H9 (cell line): ENCODE results near the gene EYA4. TPM values are rescaled to one million over a fixed set of nuclear protein-coding genes. Genes with fewer than 3 reads are reported as not detected.

ENCODE experiments used
- DNase-seq: peaks from one replicate; pipeline ENCODE4 v3.0.0-alpha.2; 2017
- H2AFZ ChIP-seq: one replicate; pipeline ENCODE4 v1.6.1; 2013; ENCODE audit warnings: mild to moderate bottlenecking, low read length, control low read depth, moderate library complexity
- H2AK5ac ChIP-seq: 2 replicates; pipeline ENCODE4 v1.6.1; 2013; ENCODE audit warnings: low read length, control low read depth, mixed read lengths; ENCODE audit not compliant: insufficient read length
- H2BK120ac ChIP-seq: one replicate; pipeline ENCODE4 v1.6.1; 2013; ENCODE audit warnings: low read depth, mild to moderate bottlenecking, low read length, control low read depth, inconsistent platforms; ENCODE audit not compliant: poor library complexity, severe bottlenecking
- H2BK12ac ChIP-seq: 2 replicates; pipeline ENCODE4 v1.6.1; 2013; ENCODE audit warnings: low read length, control low read depth, mixed read lengths, low read depth; ENCODE audit not compliant: insufficient read length
- H2BK15ac ChIP-seq: 2 replicates; pipeline ENCODE4 v1.6.1; 2013; ENCODE audit warnings: low read depth, low read length, control low read depth
- H2BK20ac ChIP-seq: one replicate; pipeline ENCODE4 v1.6.1; 2013; ENCODE audit warnings: low read depth, mild to moderate bottlenecking, low read length, control low read depth, inconsistent platforms; ENCODE audit not compliant: poor library complexity, severe bottlenecking
- H2BK5ac ChIP-seq: 2 replicates; pipeline ENCODE4 v1.6.1; 2013; ENCODE audit warnings: low read length, control low read depth, mixed read lengths; ENCODE audit not compliant: insufficient read length
- H3K14ac ChIP-seq: 2 replicates; pipeline ENCODE4 v1.6.1; 2013; ENCODE audit warnings: low read length, control low read depth; ENCODE audit not compliant: insufficient read depth
- H3K18ac ChIP-seq: 2 replicates; pipeline ENCODE4 v1.6.1; 2013; ENCODE audit warnings: low read depth, mild to moderate bottlenecking, mixed read lengths, low read length, control low read depth; ENCODE audit not compliant: insufficient read length
- H3K23ac ChIP-seq: 2 replicates; pipeline ENCODE4 v1.6.1; 2013; ENCODE audit warnings: low read length, control low read depth, mixed read lengths, low read depth; ENCODE audit not compliant: insufficient read length
- H3K23me2 ChIP-seq: 2 replicates; pipeline ENCODE4 v1.6.1; 2013; ENCODE audit warnings: low read depth, mild to moderate bottlenecking, mixed read lengths, low read length, control low read depth; ENCODE audit not compliant: insufficient read length, poor library complexity, severe bottlenecking
- H3K27ac ChIP-seq: 2 replicates; pipeline ENCODE4 v1.5.1; 2013; ENCODE audit warnings: low read length, control low read depth, mixed read lengths, low read depth; ENCODE audit not compliant: insufficient read length
- H3K27me3 ChIP-seq: 2 replicates; pipeline ENCODE4 v1.6.1; 2013; ENCODE audit warnings: low read length, control low read depth, inconsistent platforms; ENCODE audit not compliant: insufficient read depth
- H3K4ac ChIP-seq: 2 replicates; pipeline ENCODE4 v1.6.1; 2013; ENCODE audit warnings: low read depth, mild to moderate bottlenecking, control low read depth, inconsistent platforms, low read length, moderate library complexity
- H3K4me1 ChIP-seq: 2 replicates; pipeline ENCODE4 v1.6.1; 2013; ENCODE audit warnings: low read length, control low read depth, inconsistent platforms; ENCODE audit not compliant: insufficient read depth
- H3K4me2 ChIP-seq: 2 replicates; pipeline ENCODE4 v1.6.1; 2013; ENCODE audit warnings: low read length, control low read depth, mixed read lengths; ENCODE audit not compliant: insufficient read length, insufficient read depth
- H3K56ac ChIP-seq: 2 replicates; pipeline ENCODE4 v1.6.1; 2013; ENCODE audit warnings: low read depth, mild to moderate bottlenecking, mixed read lengths, low read length, control low read depth; ENCODE audit not compliant: insufficient read length
- H3K79me1 ChIP-seq: 2 replicates; pipeline ENCODE4 v1.6.1; 2013; ENCODE audit warnings: low read depth, mild to moderate bottlenecking, moderate library complexity, low read length, control low read depth, inconsistent platforms; ENCODE audit not compliant: insufficient read depth, poor library complexity, severe bottlenecking
- H3K79me2 ChIP-seq: 2 replicates; pipeline ENCODE4 v1.6.1; 2013; ENCODE audit warnings: low read length, control low read depth, inconsistent platforms; ENCODE audit not compliant: insufficient read depth
- H3K9ac ChIP-seq: 2 replicates; pipeline ENCODE4 v1.6.1; 2013; ENCODE audit warnings: low read length, control low read depth, mixed read lengths; ENCODE audit not compliant: insufficient read length; ENCODE audit errors: extremely low read depth
- H3K9me3 ChIP-seq: one replicate; pipeline ENCODE4 v1.6.1; 2013; ENCODE audit warnings: low read depth, low read length, inconsistent platforms; ENCODE audit not compliant: control insufficient read depth
- H3T11ph ChIP-seq: one replicate; pipeline ENCODE4 v1.6.1; 2013; ENCODE audit warnings: mild to moderate bottlenecking, low read length, control low read depth, inconsistent platforms
- H4K20me1 ChIP-seq: one replicate; pipeline ENCODE4 v1.6.1; 2013; ENCODE audit not compliant: control insufficient read depth, insufficient read length, insufficient read depth
- H4K5ac ChIP-seq: 2 replicates; pipeline ENCODE4 v1.6.1; 2013; ENCODE audit warnings: low read depth, mild to moderate bottlenecking, mixed read lengths, low read length, control low read depth; ENCODE audit not compliant: insufficient read length
- H4K8ac ChIP-seq: replicated peaks from 2 replicates; pipeline ENCODE4 v1.6.1; 2013; ENCODE audit warnings: low read length, control low read depth, mixed read lengths, low read depth; ENCODE audit not compliant: insufficient read length
- H4K91ac ChIP-seq: 2 replicates; pipeline ENCODE4 v1.6.1; 2013; ENCODE audit warnings: low read depth, mild to moderate bottlenecking, moderate library complexity, mixed read lengths, low read length, control low read depth; ENCODE audit not compliant: insufficient read length
- H3K27ac Mint-ChIP-seq, 3 experiments: 2 replicates in 2 of 3; 3 replicates in 1 of 3; pipeline ENCODE4 v1.8.0; 2020 to 2021; ENCODE audit warnings: mixed read lengths in 3 of 3, mild to moderate bottlenecking in 1 of 3, moderate library complexity in 1 of 3
- H3K27me3 Mint-ChIP-seq: 2 replicates; pipeline ENCODE4 v1.8.0; 2021; ENCODE audit warnings: low read depth, mild to moderate bottlenecking, moderate library complexity, mixed read lengths
- H3K36me3 Mint-ChIP-seq, 3 experiments: 2 replicates in 2 of 3; 3 replicates in 1 of 3; pipeline ENCODE4 v1.8.0; 2020 to 2021; ENCODE audit warnings: low read depth in 3 of 3, mixed read lengths in 3 of 3; ENCODE audit not compliant: insufficient read depth in 1 of 3
- H3K4me1 Mint-ChIP-seq, 2 experiments: 2 replicates each; pipeline ENCODE4 v1.8.0; 2020; ENCODE audit warnings: mixed read lengths in 2 of 2
- H3K4me3 Mint-ChIP-seq, 2 experiments: 2 replicates in 1 of 2; 3 replicates in 1 of 2; pipeline ENCODE4 v1.8.0; 2020 to 2021; ENCODE audit warnings: mild to moderate bottlenecking in 2 of 2, mixed read lengths in 2 of 2, moderate library complexity in 1 of 2
- H3K9me3 Mint-ChIP-seq, 2 experiments: 2 replicates in 1 of 2; 3 replicates in 1 of 2; pipeline ENCODE4 v1.8.0; 2020; ENCODE audit warnings: mild to moderate bottlenecking in 2 of 2, mixed read lengths in 2 of 2, moderate library complexity in 1 of 2
- WGBS: extraction: QIAGEN DNeasy Blood & Tissue Kit; methylation state at CpG from one replicate; pipeline ENCODE4 v1.1.7; 2013; ENCODE audit warnings: missing lambda C conversion rate, low lambda C conversion rate, mixed read lengths; ENCODE audit not compliant: insufficient read length; ENCODE audit errors: extremely low coverage; 5-methylcytosine and 5-hydroxymethylcytosine counted together
- total RNA-seq: library from RNA; stranded (reverse); gene quantifications from 2 replicates; pipeline ENCODE4 v1.2.1, GENCODE V29; 2021
- TF ChIP-seq, protein P1 (sequence below): fragments of 200-600 bp; sonication (generic); conservative IDR thresholded peaks from 3 replicates; pipeline ENCODE4 v1.8.0; 2021; ENCODE audit warnings: antibody characterized with exemption, mild to moderate bottlenecking

The EYA4 gene
- total RNA-seq, 1 experiment from 2014 or later: 0.26 TPM

DNA sequence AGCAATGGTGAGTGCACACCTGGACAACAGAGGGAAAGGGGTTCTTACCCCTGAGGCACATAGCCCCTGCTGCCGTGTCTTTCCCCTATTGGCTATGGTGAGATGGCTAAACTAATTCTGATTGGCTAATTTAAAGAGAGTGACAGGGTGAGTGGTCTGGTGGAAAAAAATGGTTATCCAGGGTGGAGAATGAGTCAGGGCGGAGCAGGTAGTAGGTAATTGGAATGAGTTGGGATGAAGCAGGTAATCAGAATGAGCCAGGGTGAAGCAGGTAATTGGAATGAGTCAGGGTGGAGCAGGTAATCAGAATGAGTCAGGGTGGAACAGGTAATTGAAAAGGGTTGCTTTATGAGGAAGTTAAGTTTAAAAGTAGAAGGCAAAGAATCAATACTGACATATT lies 200.3 kb downstream of the EYA4 start:
- H3K4me2 ChIP-seq: no peak overlapping the region
- no peaks in the 10 kb centered on the region; a peak in 1 of 5 replicates for H3K9me3 Mint-ChIP-seq
- no peaks in the 10 kb centered on the region for H3K36me3 Mint-ChIP-seq
- no peak for DNase-seq
- H3K4me3 Mint-ChIP-seq: no peak overlapping the region
- no peak overlapping the region for H2AK5ac ChIP-seq
- no peak overlapping the region for H3K27ac ChIP-seq
- no peaks in the 10 kb centered on the region for H3K79me2 ChIP-seq
- no peaks in the 10 kb centered on the region for H3K23me2 ChIP-seq
- no peak overlapping the region for H4K8ac ChIP-seq
- no peak overlapping the region for H2BK15ac ChIP-seq
- H3K27me3 ChIP-seq: no peaks in the 10 kb centered on the region
- H3K4me1 ChIP-seq: no peaks in the 10 kb centered on the region
- H4K5ac ChIP-seq: no peak overlapping the region
- no peak overlapping the region for H2BK5ac ChIP-seq
- H3K27me3 Mint-ChIP-seq: no peaks in the 10 kb centered on the region; the same call in 1 of the 2 replicates
- H3K9ac ChIP-seq: no peak overlapping the region
- H3K18ac ChIP-seq: no peak overlapping the region
- H2AFZ ChIP-seq: no peak overlapping the region
- H4K91ac ChIP-seq: no peak overlapping the region
- no peak overlapping the region for H3K27ac Mint-ChIP-seq
- TF ChIP-seq, protein P1, sequence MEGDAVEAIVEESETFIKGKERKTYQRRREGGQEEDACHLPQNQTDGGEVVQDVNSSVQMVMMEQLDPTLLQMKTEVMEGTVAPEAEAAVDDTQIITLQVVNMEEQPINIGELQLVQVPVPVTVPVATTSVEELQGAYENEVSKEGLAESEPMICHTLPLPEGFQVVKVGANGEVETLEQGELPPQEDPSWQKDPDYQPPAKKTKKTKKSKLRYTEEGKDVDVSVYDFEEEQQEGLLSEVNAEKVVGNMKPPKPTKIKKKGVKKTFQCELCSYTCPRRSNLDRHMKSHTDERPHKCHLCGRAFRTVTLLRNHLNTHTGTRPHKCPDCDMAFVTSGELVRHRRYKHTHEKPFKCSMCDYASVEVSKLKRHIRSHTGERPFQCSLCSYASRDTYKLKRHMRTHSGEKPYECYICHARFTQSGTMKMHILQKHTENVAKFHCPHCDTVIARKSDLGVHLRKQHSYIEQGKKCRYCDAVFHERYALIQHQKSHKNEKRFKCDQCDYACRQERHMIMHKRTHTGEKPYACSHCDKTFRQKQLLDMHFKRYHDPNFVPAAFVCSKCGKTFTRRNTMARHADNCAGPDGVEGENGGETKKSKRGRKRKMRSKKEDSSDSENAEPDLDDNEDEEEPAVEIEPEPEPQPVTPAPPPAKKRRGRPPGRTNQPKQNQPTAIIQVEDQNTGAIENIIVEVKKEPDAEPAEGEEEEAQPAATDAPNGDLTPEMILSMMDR: no peak
- no peaks in the 10 kb centered on the region for H3K9me3 ChIP-seq
- no peak overlapping the region for H3K14ac ChIP-seq
- no peaks in the 10 kb centered on the region for H3K79me1 ChIP-seq
- H2BK12ac ChIP-seq: no peak overlapping the region
- H3K4ac ChIP-seq: no peak overlapping the region
- no peak overlapping the region for H2BK20ac ChIP-seq
- H3K4me1 Mint-ChIP-seq: no peaks in the 10 kb centered on the region
- H4K20me1 ChIP-seq: no peaks in the 10 kb centered on the region
- no peak overlapping the region for H2BK120ac ChIP-seq
- H3T11ph ChIP-seq: no peak overlapping the region
- no peak overlapping the region for H3K23ac ChIP-seq
- no peak overlapping the region for H3K56ac ChIP-seq
- WGBS: no CpG with 5 or more reads among the region's 2 CpGs
